ENCODE results near the gene TNFAIP8L3. TPM values are rescaled to one million over a fixed set of nuclear protein-coding genes. Genes with fewer than 3 reads are reported as not detected.
"Not testable (repeated sequence)": the region's sequence is repeated elsewhere in the genome, so short reads cannot be mapped to it uniquely, and the experiment has no call there.

The TNFAIP8L3 gene
- 0.04 and 0.05 TPM in 2 replicates for total RNA-seq (2014; rRNA removed; shearing (Covaris generic))

GRCh38 chr15:51094606-51095569, at the start of gene TNFAIP8L3:
Gene TNFAIP8L3, minus strand, starts transcription at chr15:51094906. Its CDS starts 311 bp downstream, at chr15:51094595.
- H3K4me1 ChIP-seq = no peaks in the 10 kb centered on the region
- H3K9me3 ChIP-seq (replicated peaks) = no peaks in the 10 kb centered on the region
- no peaks in the 10 kb centered on the region for H3K27me3 ChIP-seq
- no peak for DNase-seq
- H3K27ac ChIP-seq = no peak within 1 kb of the TSS
- H3K4me3 ChIP-seq = peak within 1 kb of the TSS; percentile 30; the same call in 1 of the 2 replicates
- H3K36me3 ChIP-seq = no peaks in the 10 kb centered on the region

- peak in 1 of 2 experiments; percentile 35 for DNase-seq
These were observed 49.4 kb upstream of the TNFAIP8L3 start for GRCh38 chr15:51144021-51144532.

DNA sequence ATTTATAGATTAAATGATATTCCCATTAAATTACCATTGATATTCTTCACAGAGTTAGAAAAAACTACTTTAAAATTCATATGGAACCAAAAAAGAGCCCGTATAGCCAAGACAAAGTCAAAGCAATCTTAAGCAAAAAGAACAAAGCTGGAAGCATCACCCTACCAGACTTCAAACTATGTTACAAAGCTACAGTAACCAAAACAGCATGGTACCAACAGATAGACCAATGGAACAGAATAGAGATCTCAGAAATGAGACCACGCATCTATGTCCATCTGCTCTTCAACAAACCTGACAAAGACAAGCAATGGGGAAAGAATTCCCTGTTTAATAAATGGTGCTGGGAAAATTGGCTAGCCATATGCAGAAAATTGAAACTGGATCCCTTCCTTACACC, 45.6 kb upstream of the TNFAIP8L3 start:
- not testable (repeated sequence) for H3K27me3 ChIP-seq; H3K9me3 ChIP-seq (replicated peaks); H3K27ac ChIP-seq; H3K4me3 ChIP-seq; H3K36me3 ChIP-seq; DNase-seq; H3K4me1 ChIP-seq

More at GRCh38 chr15:51144021-51144532, 49.4 kb upstream of the TNFAIP8L3 start:
- no peaks in the 10 kb centered on the region for H3K27me3 ChIP-seq
- no peak overlapping the region; the same call in 1 of the 2 replicates for H3K27ac ChIP-seq
- no peaks in the 10 kb centered on the region for H3K36me3 ChIP-seq
- no peaks in the 10 kb centered on the region for H3K9me3 ChIP-seq (replicated peaks)
- no peaks in the 10 kb centered on the region; the same call in 1 of the 2 replicates for H3K4me1 ChIP-seq
- no peak overlapping the region for H3K4me3 ChIP-seq

DNA sequence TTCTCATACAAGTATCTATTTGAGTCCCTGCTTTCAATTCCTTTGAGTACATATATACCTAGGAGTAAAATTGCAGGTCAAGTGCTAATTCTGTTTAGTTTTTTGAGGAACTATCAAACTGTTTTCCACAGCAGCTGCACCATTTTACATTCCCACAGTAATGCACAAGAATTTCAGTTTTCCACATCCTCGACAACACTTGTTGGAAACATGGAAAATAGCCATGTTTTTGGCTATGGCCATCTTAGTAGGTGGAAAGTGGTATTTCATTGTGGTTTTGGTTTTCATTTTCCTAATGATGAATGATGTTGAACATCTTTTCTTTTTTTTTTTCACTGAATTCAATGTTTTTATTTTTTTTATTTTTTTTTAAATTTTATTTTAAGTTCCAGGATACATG, 44.4 kb upstream of the TNFAIP8L3 start:
- no peaks in the 10 kb centered on the region for H3K27me3 ChIP-seq
- H3K27ac ChIP-seq = no peak overlapping the region
- no peaks in the 10 kb centered on the region for H3K36me3 ChIP-seq
- no peak overlapping the region for H3K4me3 ChIP-seq
- H3K4me1 ChIP-seq = no peaks in the 10 kb centered on the region
- no peaks in the 10 kb centered on the region for H3K9me3 ChIP-seq (replicated peaks)
- DNase-seq = no peak

GRCh38 chr15:51137880-51138430, 43.2 kb upstream of the TNFAIP8L3 start:
- Histone ChIP-seq H3K4me1 (no peaks in the 10 kb centered on the region), H3K36me3 (no peaks in the 10 kb centered on the region), H3K9me3 (replicated peaks) (no peaks in the 10 kb centered on the region), H3K27me3 (no peaks in the 10 kb centered on the region), H3K4me3 (no peak overlapping the region), H3K27ac (no peak overlapping the region)
- DNase-seq = no peak

GRCh38 chr15:51137024-51137423, 42.3 kb upstream of the TNFAIP8L3 start:
- no peak overlapping the region for H3K27ac ChIP-seq
- H3K36me3 ChIP-seq = no peaks in the 10 kb centered on the region
- no peaks in the 10 kb centered on the region for H3K27me3 ChIP-seq
- H3K9me3 ChIP-seq (replicated peaks) = no peaks in the 10 kb centered on the region
- 0 out of 2 replicates have a peak, but pooled peaks cover 2% of the 10 kb centered on the region for H3K4me1 ChIP-seq
- no peak overlapping the region for H3K4me3 ChIP-seq
- no peak for DNase-seq

DNA sequence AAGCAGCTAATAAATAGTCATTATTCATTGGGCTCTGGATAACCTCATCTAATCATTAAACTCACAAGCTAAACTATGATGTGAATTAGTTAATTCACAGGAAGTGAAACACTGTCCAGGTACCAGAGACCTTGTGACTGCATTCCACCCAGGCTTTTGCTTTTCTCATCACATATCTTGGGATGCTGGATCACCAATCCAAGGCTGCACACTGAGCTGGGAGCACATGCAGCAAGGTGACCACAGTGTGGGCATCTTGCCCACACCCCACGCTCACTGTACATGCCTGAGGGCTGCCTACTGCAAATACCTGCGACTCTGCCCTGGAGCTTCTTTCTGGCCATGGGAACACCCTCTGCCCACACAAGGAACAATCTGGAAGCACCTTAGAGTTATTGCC, 40.6 kb upstream of the TNFAIP8L3 start:
- no peaks in the 10 kb centered on the region for H3K27me3 ChIP-seq
- H3K9me3 ChIP-seq (replicated peaks) = no peaks in the 10 kb centered on the region
- H3K27ac ChIP-seq = no peak overlapping the region
- no peak overlapping the region for H3K4me3 ChIP-seq
- no peaks in the 10 kb centered on the region for H3K36me3 ChIP-seq
- DNase-seq = no peak
- 0 out of 2 replicates have a peak, but pooled peaks cover 2% of the 10 kb centered on the region for H3K4me1 ChIP-seq

GRCh38 chr15:51134416-51135199, 39.9 kb upstream of the TNFAIP8L3 start:
- no peak overlapping the region for H3K27ac ChIP-seq
- no peak overlapping the region for H3K4me3 ChIP-seq
- no peaks in the 10 kb centered on the region for H3K36me3 ChIP-seq
- no peaks in the 10 kb centered on the region for H3K27me3 ChIP-seq
- no peaks in the 10 kb centered on the region for H3K9me3 ChIP-seq (replicated peaks)
- H3K4me1 ChIP-seq = 0 out of 2 replicates have a peak, but pooled peaks cover 2% of the 10 kb centered on the region
- no peak for DNase-seq

GRCh38 chr15:51133140-51133765, 38.5 kb upstream of the TNFAIP8L3 start:
- H3K27ac ChIP-seq = no peak overlapping the region
- H3K36me3 ChIP-seq = no peaks in the 10 kb centered on the region
- no peak for DNase-seq
- no peaks in the 10 kb centered on the region for H3K27me3 ChIP-seq
- H3K9me3 ChIP-seq (replicated peaks) = no peaks in the 10 kb centered on the region
- H3K4me1 ChIP-seq = 0 out of 2 replicates have a peak, but pooled peaks cover 2% of the 10 kb centered on the region
- no peak overlapping the region for H3K4me3 ChIP-seq

- H3K4me3 ChIP-seq = no peak overlapping the region
- H3K36me3 ChIP-seq = no peaks in the 10 kb centered on the region
- H3K9me3 ChIP-seq (replicated peaks) = no peaks in the 10 kb centered on the region
- H3K27me3 ChIP-seq = no peaks in the 10 kb centered on the region
- DNase-seq = peak; percentile 18 to 65
- H3K4me1 ChIP-seq = 0 out of 2 replicates have a peak, but pooled peaks cover 2% of the 10 kb centered on the region
- no peak overlapping the region for H3K27ac ChIP-seq
These were observed 37.9 kb upstream of the TNFAIP8L3 start for GRCh38 chr15:51132384-51133139.

DNA sequence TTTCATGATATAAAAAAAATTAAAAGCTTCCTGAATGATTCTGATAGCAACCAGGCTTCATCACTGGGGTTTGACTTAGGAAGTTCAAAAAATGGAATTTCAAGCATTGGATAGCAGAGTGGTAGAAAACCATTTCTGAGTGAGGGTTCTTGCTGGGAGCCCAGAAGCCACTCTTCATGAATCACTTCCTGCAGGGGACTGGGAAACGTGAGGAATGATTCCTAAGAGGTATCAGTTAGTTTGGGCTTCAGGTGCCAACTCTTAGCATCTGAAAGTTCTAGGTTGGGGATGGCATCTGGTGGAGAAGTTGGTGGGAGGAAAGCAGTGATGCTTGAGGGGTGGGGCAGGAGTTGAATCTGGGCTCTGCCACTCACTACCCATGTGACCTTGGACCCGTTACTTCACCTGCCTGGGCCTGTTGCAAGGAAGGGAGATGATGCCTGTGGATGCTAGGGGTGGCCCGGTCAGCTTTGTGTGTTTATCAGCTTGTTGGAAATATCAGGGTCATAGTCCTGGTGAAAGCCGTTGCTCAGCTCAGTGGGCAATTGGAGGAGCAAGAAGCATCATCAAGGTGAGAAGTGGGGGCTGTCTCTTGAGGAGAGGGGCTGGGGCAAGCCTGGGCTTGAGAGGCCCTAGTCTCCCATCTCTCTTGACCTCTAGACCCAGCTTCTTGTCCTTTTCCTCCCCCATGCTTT, 37.0 kb upstream of the TNFAIP8L3 start:
- H3K27ac ChIP-seq = no peak overlapping the region

GRCh38 chr15:51130344-51130743, 35.6 kb upstream of the TNFAIP8L3 start:
- Histone ChIP-seq H3K27me3 (no peaks in the 10 kb centered on the region), H3K9me3 (replicated peaks) (no peaks in the 10 kb centered on the region), H3K36me3 (no peaks in the 10 kb centered on the region), H3K4me3 (no peak overlapping the region), H3K27ac (no peak overlapping the region), H3K4me1 (0 out of 2 replicates have a peak, but pooled peaks cover 2% of the 10 kb centered on the region)
- DNase-seq = no peak

More for the DNA sequence above, 37.0 kb upstream of the TNFAIP8L3 start:
- 0 out of 2 replicates have a peak, but pooled peaks cover 2% of the 10 kb centered on the region for H3K4me1 ChIP-seq
- no peaks in the 10 kb centered on the region for H3K9me3 ChIP-seq (replicated peaks)
- H3K4me3 ChIP-seq = no peak overlapping the region
- no peaks in the 10 kb centered on the region for H3K36me3 ChIP-seq
- DNase-seq = no peak
- H3K27me3 ChIP-seq = no peaks in the 10 kb centered on the region
